Testis (tissue), 3 donors: ENCODE measurements around the gene ADPRS. TPM values are rescaled to one million over a fixed set of nuclear protein-coding genes. Genes with fewer than 3 reads are reported as not detected.

ENCODE experiments used
- DNase-seq: peaks from one replicate; pipeline ENCODE4 v3.0.0-alpha.2; 2019
- H3K27ac ChIP-seq, 2 donors: fragments of 200-600 bp; sonication (generic); one replicate each; pipeline ENCODE4 v1.5.1; 2019
- H3K27me3 ChIP-seq: fragments of 200-600 bp; sonication (generic); one replicate; pipeline ENCODE4 v1.5.1; 2019
- H3K36me3 ChIP-seq: fragments of 200-600 bp; sonication (generic); one replicate; pipeline ENCODE4 v1.5.1; 2017; ENCODE audit warnings: low read depth; ENCODE audit errors: missing control alignments
- H3K4me1 ChIP-seq: fragments of 200-600 bp; sonication (generic); one replicate; pipeline ENCODE4 v1.5.1; 2019
- H3K4me3 ChIP-seq, 2 donors: fragments of 200-600 bp; sonication (generic); one replicate each; pipeline ENCODE4 v1.5.1; 2017 to 2019
- H3K9me3 ChIP-seq: fragments of 200-600 bp; sonication (generic); one replicate; pipeline ENCODE4 v1.5.1; 2017
- POLR2A ChIP-seq: fragments of 450-650 bp; IDR thresholded peaks from one replicate; pipeline ENCODE4 v1.6.1; 2017; ENCODE audit warnings: antibody characterized with exemption, mild to moderate bottlenecking, moderate library complexity
- WGBS, 2 donors: methylation state at CpG; one replicate each; pipeline ENCODE4 v1.1.5; 2018; 5-methylcytosine and 5-hydroxymethylcytosine counted together
- intact Hi-C: fragments of 100-400 bp; cut with DNase I; formaldehyde crosslinking; loops from one replicate; pipeline ENCODE4 v1.15.1; 2023; ENCODE audit warnings: low total_unique reads
- polyA plus RNA-seq: library from polyadenylated mRNA; stranded (reverse); fragments of 350-450 nt; fragmentation: Illumina TruSeq; extraction: RNeasy Lipid Tissue Mini Kit (QIAGEN cat#74804); gene quantifications from one replicate; pipeline ENCODE4 v1.2.3, GENCODE V29; 2014; ENCODE audit warnings: low read depth, low replicate concordance; ENCODE audit not compliant: insufficient read depth
- total RNA-seq, 2 donors: library from RNA; depleted of rRNA; stranded (reverse); fragments of >200 nt; gene quantifications; one replicate each; pipeline ENCODE4 v1.2.3, GENCODE V29; 2016
- TF ChIP-seq, protein P1 (sequence below), 3 experiments: fragments of 450-650 bp in 2 of 3; fragments of 200-600 bp in 1 of 3; sonication (generic) in 1 of 3; IDR thresholded peaks; one replicate each; pipeline ENCODE4 v1.5.1; 2016 to 2019; ENCODE audit warnings: antibody characterized with exemption in 3 of 3, mild to moderate bottlenecking in 2 of 3, moderate library complexity in 1 of 3

Gene ADPRS
- total and polyA plus RNA-seq, 3 donors from 2014 or later, result 41.8 to 106 (median 84.4) TPM

DNA sequence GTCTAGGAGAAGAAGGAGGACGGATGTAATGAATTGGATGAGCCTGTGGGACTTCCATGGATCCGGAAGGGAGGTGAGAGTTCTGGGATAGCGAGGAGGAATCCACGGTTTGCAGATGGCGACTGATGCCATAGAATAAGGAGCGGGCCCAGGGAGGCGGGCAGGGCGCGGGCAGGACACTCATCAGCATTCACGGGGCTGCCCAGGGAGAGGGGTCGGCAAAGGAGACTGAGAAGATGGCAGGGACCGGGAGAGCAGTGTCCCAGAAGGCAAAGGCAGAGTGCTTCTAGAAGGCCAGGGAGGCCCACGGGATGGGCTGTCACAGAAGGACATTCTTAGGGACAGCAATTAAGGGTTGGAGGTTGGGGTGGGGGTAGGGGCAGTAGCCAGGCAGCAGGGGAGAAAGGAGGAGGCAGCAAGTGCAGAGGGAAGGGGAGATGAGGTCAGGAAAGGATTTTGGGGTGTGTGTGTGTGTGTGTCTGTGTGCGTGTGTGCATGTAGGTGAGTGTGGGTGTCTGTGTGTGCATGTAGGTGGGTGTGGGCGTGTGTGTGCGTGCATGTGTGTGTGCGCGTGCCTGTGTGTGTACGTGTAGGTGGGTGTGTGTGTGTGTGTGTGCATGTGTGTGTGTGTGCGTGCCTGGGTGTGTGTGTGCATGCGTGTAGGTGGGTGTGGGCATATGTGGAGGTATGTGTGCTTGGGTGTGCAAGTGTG, 37.5 kb downstream of the ADPRS start:
- Histone ChIP-seq H3K27me3 (no peaks in the 10 kb centered on the region), H3K36me3 (no peaks in the 10 kb centered on the region), H3K9me3 (no peaks in the 10 kb centered on the region), H3K4me3 (no peak overlapping the region), H3K4me1 (peaks cover 4% of the 10 kb centered on the region), H3K27ac (no peak overlapping the region)
- intact Hi-C loops, result no loop called here
- TF ChIP-seq, protein P1, sequence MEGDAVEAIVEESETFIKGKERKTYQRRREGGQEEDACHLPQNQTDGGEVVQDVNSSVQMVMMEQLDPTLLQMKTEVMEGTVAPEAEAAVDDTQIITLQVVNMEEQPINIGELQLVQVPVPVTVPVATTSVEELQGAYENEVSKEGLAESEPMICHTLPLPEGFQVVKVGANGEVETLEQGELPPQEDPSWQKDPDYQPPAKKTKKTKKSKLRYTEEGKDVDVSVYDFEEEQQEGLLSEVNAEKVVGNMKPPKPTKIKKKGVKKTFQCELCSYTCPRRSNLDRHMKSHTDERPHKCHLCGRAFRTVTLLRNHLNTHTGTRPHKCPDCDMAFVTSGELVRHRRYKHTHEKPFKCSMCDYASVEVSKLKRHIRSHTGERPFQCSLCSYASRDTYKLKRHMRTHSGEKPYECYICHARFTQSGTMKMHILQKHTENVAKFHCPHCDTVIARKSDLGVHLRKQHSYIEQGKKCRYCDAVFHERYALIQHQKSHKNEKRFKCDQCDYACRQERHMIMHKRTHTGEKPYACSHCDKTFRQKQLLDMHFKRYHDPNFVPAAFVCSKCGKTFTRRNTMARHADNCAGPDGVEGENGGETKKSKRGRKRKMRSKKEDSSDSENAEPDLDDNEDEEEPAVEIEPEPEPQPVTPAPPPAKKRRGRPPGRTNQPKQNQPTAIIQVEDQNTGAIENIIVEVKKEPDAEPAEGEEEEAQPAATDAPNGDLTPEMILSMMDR (IDR thresholded peaks at IDR 0.05), result no peak
- no peak for DNase-seq
- 56 to 63% methylated on average over 21 of the region's 21 CpGs for WGBS, 2 donors

GRCh38 chr1:36126797-36127500, 38.3 kb downstream of the ADPRS start:
- WGBS, 2 donors, result 49 to 64% methylated on average over 7 of the region's 7 CpGs
- Histone ChIP-seq H3K9me3 (no peaks in the 10 kb centered on the region), H3K4me3 (no peak overlapping the region), H3K4me1 (peaks cover 4% of the 10 kb centered on the region), H3K36me3 (no peaks in the 10 kb centered on the region), H3K27ac (no peak overlapping the region), H3K27me3 (no peaks in the 10 kb centered on the region)
- no peak for TF ChIP-seq POLR2A
- TF ChIP-seq, protein P1 (IDR thresholded peaks at IDR 0.05), result no peak
- no peak for DNase-seq
- intact Hi-C loops, result no loop called here

GRCh38 chr1:36128126-36128904, 39.6 kb downstream of the ADPRS start:
- Histone ChIP-seq H3K4me3 (no peak overlapping the region), H3K36me3 (no peaks in the 10 kb centered on the region), H3K4me1 (peaks cover 4% of the 10 kb centered on the region), H3K27ac (no peak overlapping the region), H3K9me3 (no peaks in the 10 kb centered on the region), H3K27me3 (no peaks in the 10 kb centered on the region)
- TF ChIP-seq, protein P1 (IDR thresholded peaks at IDR 0.05), result no peak
- no peak for TF ChIP-seq POLR2A
- no peak for DNase-seq
- 70 to 72% methylated on average over 8 to 11 of the region's 11 CpGs for WGBS, 2 donors
- intact Hi-C loops, result no loop called here

GRCh38 chr1:36128905-36129206, 40.2 kb downstream of the ADPRS start:
- H3K9me3 ChIP-seq, result no peaks in the 10 kb centered on the region
- H3K4me1 ChIP-seq, result peaks cover 4% of the 10 kb centered on the region
- intact Hi-C loops, result no loop called here
- H3K4me3 ChIP-seq, result no peak overlapping the region
- 81 to 83% methylated on average over 3 of the region's 3 CpGs for WGBS, 2 donors
- H3K27ac ChIP-seq, result no peak overlapping the region
- TF ChIP-seq POLR2A, result no peak
- TF ChIP-seq, protein P1 (IDR thresholded peaks at IDR 0.05), result no peak
- no peaks in the 10 kb centered on the region for H3K36me3 ChIP-seq
- no peak for DNase-seq
- H3K27me3 ChIP-seq, result no peaks in the 10 kb centered on the region
